Smooth muscle cell (in vitro differentiated cells): ENCODE measurements around the gene CCDC197. TPM values are rescaled to one million over a fixed set of nuclear protein-coding genes. Genes with fewer than 3 reads are reported as not detected.

Experiments used
- DNase-seq: peaks from one replicate; lab custom pipeline; 2025; ENCODE audit not compliant: unreplicated experiment; lab: John Stamatoyannopoulos, UW
- H2AFZ ChIP-seq: fragments of 200-600 bp; sonication (generic); 2 replicates; pipeline ENCODE4 v1.6.0; 2016; ENCODE audit warnings: antibody characterized with exemption, low read depth, mild to moderate bottlenecking
- H3F3A ChIP-seq: fragments of 200-600 bp; sonication (generic); 2 replicates; pipeline ENCODE4 v1.6.0; 2017; ENCODE audit warnings: antibody characterized with exemption, low read depth
- H3K27ac ChIP-seq: fragments of 200-600 bp; sonication (generic); 2 replicates; pipeline ENCODE4 v1.5.1; 2016; ENCODE audit warnings: low read depth, mild to moderate bottlenecking
- H3K27me3 ChIP-seq: fragments of 200-600 bp; sonication (generic); 2 replicates; pipeline ENCODE4 v1.6.1; 2016; ENCODE audit warnings: low read depth, mild to moderate bottlenecking
- H3K36me3 ChIP-seq: fragments of 200-600 bp; sonication (generic); 2 replicates; pipeline ENCODE4 v1.5.1; 2016; ENCODE audit warnings: low read depth
- H3K4me1 ChIP-seq: fragments of 200-600 bp; sonication (generic); 2 replicates; pipeline ENCODE4 v1.5.1; 2016; ENCODE audit warnings: low read depth
- H3K4me2 ChIP-seq: fragments of 200-600 bp; sonication (generic); 2 replicates; pipeline ENCODE4 v1.6.0; 2016; ENCODE audit warnings: mild to moderate bottlenecking
- H3K4me3 ChIP-seq: fragments of 200-600 bp; sonication (generic); 2 replicates; pipeline ENCODE4 v1.5.1; 2016; ENCODE audit warnings: mild to moderate bottlenecking
- H3K79me2 ChIP-seq: fragments of 200-600 bp; sonication (generic); 2 replicates; pipeline ENCODE4 v1.6.0; 2016; ENCODE audit warnings: low read depth, mild to moderate bottlenecking
- H3K9ac ChIP-seq: fragments of 200-600 bp; sonication (generic); 2 replicates; pipeline ENCODE4 v1.6.0; 2016; ENCODE audit warnings: low read depth
- H3K9me3 ChIP-seq: fragments of 200-600 bp; sonication (generic); replicated peaks from 2 replicates; pipeline ENCODE4 v1.5.1; 2016; ENCODE audit warnings: low read depth
- H4K20me1 ChIP-seq: fragments of 200-600 bp; sonication (generic); 2 replicates; pipeline ENCODE4 v1.6.0; 2016; ENCODE audit warnings: low read depth
- CTCF ChIP-seq: fragments of 200-600 bp; sonication (generic); IDR thresholded peaks from 2 replicates; pipeline ENCODE4 v1.5.1; 2017; ENCODE audit warnings: borderline replicate concordance, mild to moderate bottlenecking, antibody characterized with exemption; ENCODE audit not compliant: insufficient read depth, poor library complexity, severe bottlenecking
- WGBS: methylation state at CpG from one replicate; pipeline ENCODE4 v1.1.7; 2016; ENCODE audit warnings: low lambda C conversion rate; 5-methylcytosine and 5-hydroxymethylcytosine counted together
- polyA plus RNA-seq: library from polyadenylated mRNA; unstranded; fragments of >200 nt; fragmentation: Nextera tagmentation; extraction: Ambion mirVana; gene quantifications from 2 replicates; pipeline ENCODE4 v1.2.1, GENCODE V29; 2016
- total RNA-seq: library from RNA; depleted of rRNA; stranded (reverse); fragments of >200 nt; gene quantifications from 2 replicates; pipeline ENCODE4 v1.2.3, GENCODE V29; 2014

Gene CCDC197
- total and polyA plus RNA-seq, 2 experiments from 2014 or later: not detected

GRCh38 chr14:93962701-93963601 is 34.1 kb upstream of the CCDC197 start:
- no peak overlapping the region for H3K27ac ChIP-seq
- no peaks in the 10 kb centered on the region for H3K79me2 ChIP-seq
- TF ChIP-seq CTCF: no peak
- H3K4me2 ChIP-seq: no peak overlapping the region
- H3K36me3 ChIP-seq: no peaks in the 10 kb centered on the region
- H3K27me3 ChIP-seq: no peaks in the 10 kb centered on the region
- DNase-seq: no peak
- peaks cover 8% of the 10 kb centered on the region for H3F3A ChIP-seq
- H4K20me1 ChIP-seq: no peaks in the 10 kb centered on the region
- peaks cover 3% of the 10 kb centered on the region for H3K4me1 ChIP-seq
- no peak overlapping the region for H2AFZ ChIP-seq
- no peaks in the 10 kb centered on the region for H3K9me3 ChIP-seq
- H3K4me3 ChIP-seq: no peak overlapping the region
- no peak overlapping the region for H3K9ac ChIP-seq
- WGBS: 85% methylated on average over 16 of the region's 16 CpGs

- Histone ChIP-seq H3K27ac (no peak overlapping the region), H3K4me3 (no peak overlapping the region), H3K4me1 (peaks cover 3% of the 10 kb centered on the region), H3K4me2 (no peak overlapping the region), H3K79me2 (no peaks in the 10 kb centered on the region), H3K9me3 (no peaks in the 10 kb centered on the region), H3K36me3 (no peaks in the 10 kb centered on the region), H3K9ac (no peak overlapping the region), H3K27me3 (no peaks in the 10 kb centered on the region), H3F3A (peaks cover 8% of the 10 kb centered on the region), H2AFZ (no peak overlapping the region), H4K20me1 (no peaks in the 10 kb centered on the region)
- WGBS: 92% methylated on average over 4 of the region's 4 CpGs
- no peak for DNase-seq
- no peak for TF ChIP-seq CTCF
Observed at GRCh38 chr14:93963692-93964091, 33.4 kb upstream of the CCDC197 start.

- H3K4me1 ChIP-seq: no peaks in the 10 kb centered on the region
- no peaks in the 10 kb centered on the region for H3K36me3 ChIP-seq
- 100% methylated on average over 10 of the region's 10 CpGs for WGBS
- H4K20me1 ChIP-seq: no peaks in the 10 kb centered on the region
- no peaks in the 10 kb centered on the region for H3K79me2 ChIP-seq
- no peak for DNase-seq
- H3K9me3 ChIP-seq: no peaks in the 10 kb centered on the region
- no peaks in the 10 kb centered on the region for H3K27me3 ChIP-seq
- H3K4me2 ChIP-seq: no peak overlapping the region
- no peak overlapping the region for H3K9ac ChIP-seq
- no peak for TF ChIP-seq CTCF
- H2AFZ ChIP-seq: no peak overlapping the region
- H3K4me3 ChIP-seq: no peak overlapping the region
- peaks cover 8% of the 10 kb centered on the region for H3F3A ChIP-seq
- no peak overlapping the region for H3K27ac ChIP-seq
Observed at GRCh38 chr14:93964281-93964680, 32.8 kb upstream of the CCDC197 start.
